HS-27A (cell line): ENCODE measurements around the gene PSMB7.

Experiments used
- DNase-seq: peaks from one replicate; pipeline ENCODE4 v3.0.0-alpha.2; 2012; ENCODE audit warnings: low read depth, missing footprints

The PSMB7 gene

GRCh38 chr9:124410321-124410913 lies 4.8 kb downstream of the PSMB7 start:
- DNase-seq = no peak

DNA sequence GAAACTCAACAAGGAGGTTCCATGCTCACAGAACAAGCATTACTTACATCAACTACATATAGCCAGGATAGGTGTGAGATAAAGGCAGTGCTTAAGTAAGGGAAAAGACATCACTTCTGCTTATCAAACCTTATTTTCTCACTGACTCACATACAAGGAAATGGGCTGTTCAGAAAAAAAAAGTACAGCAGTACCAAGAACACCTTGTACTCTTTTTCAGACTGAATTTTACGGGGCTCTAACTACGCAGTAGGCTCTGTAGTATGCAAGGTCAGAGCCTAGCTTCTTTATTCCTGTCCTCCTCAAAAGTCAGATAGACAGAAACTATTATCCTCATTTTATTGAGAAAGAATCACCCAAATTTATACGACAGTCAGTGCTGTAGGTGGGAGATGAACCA lies 5.8 kb downstream of the PSMB7 start:
- DNase-seq = no peak

- no peak for DNase-seq
Measured at GRCh38 chr9:124403246-124403645, 12.0 kb downstream of the PSMB7 start.

- DNase-seq = no peak
Measured at GRCh38 chr9:124399968-124400940, 15.0 kb downstream of the PSMB7 start.

GRCh38 chr9:124399323-124399967 lies 15.8 kb downstream of the PSMB7 start:
- no peak for DNase-seq

- no peak for DNase-seq
Measured at GRCh38 chr9:124398191-124398935, 16.9 kb downstream of the PSMB7 start.

DNA sequence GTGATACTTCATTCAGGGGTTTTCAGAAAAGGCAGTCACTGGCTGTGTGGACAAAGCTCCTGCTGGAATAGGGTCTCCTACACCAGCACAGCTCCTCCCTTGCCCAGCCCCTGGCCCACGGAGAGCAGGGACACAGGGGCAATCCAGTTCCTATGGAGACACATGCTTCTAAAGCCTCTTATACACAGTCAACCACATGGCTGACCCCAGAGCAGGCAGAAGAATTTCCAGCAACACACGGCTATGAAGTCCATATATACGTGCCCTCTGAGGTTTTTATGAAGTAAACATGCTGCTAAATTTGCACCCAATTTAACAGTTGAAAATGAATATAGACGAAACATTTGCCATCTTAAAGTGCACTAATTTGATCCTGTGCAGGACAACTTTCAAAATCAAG lies 19.4 kb downstream of the PSMB7 start:
- no peak for DNase-seq

GRCh38 chr9:124394596-124394995 lies 20.6 kb downstream of the PSMB7 start:
- no peak for DNase-seq

GRCh38 chr9:124394167-124394566 lies 21.1 kb downstream of the PSMB7 start:
- no peak for DNase-seq

GRCh38 chr9:124392871-124393460 lies 22.3 kb downstream of the PSMB7 start:
- peak; percentile 60 for DNase-seq

GRCh38 chr9:124392254-124392870 lies 22.9 kb downstream of the PSMB7 start:
- no peak for DNase-seq

GRCh38 chr9:124390794-124391658 lies 24.2 kb downstream of the PSMB7 start:
- no peak for DNase-seq

DNA sequence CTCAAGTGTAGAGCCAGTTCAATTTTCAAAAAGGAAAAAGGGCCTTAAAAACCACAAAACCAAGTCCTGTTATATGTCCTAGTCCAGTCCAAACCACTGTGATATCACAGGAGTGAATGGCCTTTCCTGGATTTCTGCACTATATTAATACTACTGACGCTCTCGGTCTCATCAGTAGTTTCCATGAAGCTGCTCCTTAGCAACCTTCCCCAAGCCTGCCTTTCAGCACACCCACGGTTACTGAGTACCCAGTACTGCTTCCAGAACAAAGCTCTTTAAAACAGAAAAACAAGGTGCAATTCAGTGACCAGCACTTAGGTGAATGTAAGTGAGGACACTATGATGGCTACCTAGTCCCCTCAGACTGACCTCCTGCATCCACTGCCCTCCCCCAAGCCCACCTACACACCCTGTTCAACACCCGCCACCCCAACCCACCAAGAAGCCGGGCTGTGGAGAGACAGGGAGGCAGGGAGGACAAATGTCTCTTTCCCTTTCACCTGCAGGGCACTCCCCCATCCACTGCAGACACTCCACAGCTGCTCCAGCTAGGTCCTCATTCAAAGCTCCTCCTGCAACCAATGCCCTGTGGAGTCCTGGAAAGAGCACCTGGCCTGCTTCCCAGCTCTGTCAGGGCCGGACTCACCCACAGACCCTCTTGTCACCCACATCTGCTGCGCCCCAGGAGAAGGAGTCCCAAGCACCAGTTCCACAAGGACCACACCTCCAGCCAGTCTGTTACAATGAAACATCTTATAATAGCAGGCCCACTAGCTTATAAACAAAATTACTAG lies 25.9 kb downstream of the PSMB7 start:
- DNase-seq = no peak

- no peak for DNase-seq
Measured at GRCh38 chr9:124388275-124389048, 26.8 kb downstream of the PSMB7 start.

GRCh38 chr9:124386201-124386600 lies 29.0 kb downstream of the PSMB7 start:
- no peak for DNase-seq

GRCh38 chr9:124385623-124386022 lies 29.6 kb downstream of the PSMB7 start:
- DNase-seq = no peak

DNA sequence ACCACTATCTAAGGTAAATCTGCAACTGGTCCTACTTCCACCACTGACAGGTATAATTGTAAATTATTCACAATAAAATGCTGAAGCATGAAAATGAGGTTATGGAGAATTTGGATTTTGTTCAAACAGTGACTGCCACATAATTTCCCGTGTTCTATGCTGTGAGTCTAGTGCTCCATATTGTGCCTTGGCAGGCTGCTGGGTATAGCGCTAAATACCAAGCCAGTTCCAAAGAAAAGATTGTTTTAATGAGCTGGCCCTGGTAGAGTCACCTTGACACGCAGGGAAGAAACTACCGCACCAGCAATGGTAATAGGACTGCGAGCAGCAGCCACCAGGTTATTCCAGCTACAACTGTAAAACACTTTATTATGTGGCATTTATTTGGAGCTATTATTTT lies 30.4 kb downstream of the PSMB7 start:
- no peak for DNase-seq

DNA sequence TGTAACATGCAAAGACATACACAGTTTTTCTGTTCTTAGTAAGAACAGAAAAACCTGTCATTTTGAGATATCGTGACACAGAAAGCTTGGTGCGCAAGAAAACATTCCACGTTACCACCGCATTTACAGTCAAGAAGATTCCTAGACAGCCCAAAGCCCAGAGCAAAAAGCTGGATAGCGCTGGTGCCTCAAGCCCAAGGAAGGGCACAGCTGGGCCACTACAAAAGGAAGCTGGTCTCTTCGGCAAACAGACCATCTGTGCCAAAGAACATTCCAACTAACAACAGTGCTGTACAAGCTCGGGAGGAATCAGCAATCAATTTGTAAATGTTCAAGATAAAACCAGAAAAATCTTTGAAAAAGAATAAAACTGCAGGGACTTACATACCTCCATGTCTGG lies 31.0 kb downstream of the PSMB7 start:
- no peak for DNase-seq
